Occipital lobe (tissue), 2 donors: ENCODE data around the gene NRBP1. TPM values are rescaled to one million over a fixed set of nuclear protein-coding genes. Genes with fewer than 3 reads are reported as not detected.
A peak's percentile ranks its signal among the peaks of the same experiment; 100 is the strongest.
"Not testable (repeated sequence)": the region's sequence is repeated elsewhere in the genome, so short reads cannot be mapped to it uniquely, and the experiment has no call there.

Source experiments
- DNase-seq: peaks from one replicate; lab custom pipeline; 2025; lab: John Stamatoyannopoulos, UW
- total RNA-seq: library from RNA; depleted of rRNA; stranded (reverse); fragments of >200 nt; gene quantifications from one replicate; pipeline ENCODE4 v1.2.3, GENCODE V29; 2014

Gene NRBP1
- total RNA-seq, 1 donor from 2014 or later = 58.8 TPM

DNA sequence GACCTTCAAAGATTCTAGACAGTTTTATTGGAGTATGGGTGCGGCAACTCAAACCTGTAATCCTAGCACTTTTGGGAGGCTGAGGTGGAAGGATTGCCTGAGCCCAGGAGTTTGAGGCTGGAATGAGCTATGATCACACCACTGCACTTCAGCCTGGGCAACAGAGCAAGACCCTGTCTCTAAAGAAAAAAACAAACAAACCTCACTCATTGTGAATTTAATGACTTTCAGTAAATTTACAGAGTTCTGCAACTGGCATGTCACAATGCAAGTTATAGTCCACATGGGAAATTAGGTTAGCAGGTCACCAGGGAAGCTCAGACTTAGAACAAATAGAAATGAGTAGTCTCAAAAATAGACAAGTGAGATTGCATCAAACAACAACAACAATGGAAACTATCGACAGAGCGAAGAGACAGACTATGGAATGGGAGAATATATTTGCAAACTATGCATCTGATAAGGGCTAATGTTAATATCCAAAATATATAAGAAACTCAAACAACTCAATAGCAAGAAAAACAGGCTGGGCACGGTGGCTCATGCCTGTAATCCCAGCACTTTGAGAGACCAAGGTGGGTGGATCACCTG lies 6.7 kb upstream of the NRBP1 start:
- no peak for DNase-seq

DNA sequence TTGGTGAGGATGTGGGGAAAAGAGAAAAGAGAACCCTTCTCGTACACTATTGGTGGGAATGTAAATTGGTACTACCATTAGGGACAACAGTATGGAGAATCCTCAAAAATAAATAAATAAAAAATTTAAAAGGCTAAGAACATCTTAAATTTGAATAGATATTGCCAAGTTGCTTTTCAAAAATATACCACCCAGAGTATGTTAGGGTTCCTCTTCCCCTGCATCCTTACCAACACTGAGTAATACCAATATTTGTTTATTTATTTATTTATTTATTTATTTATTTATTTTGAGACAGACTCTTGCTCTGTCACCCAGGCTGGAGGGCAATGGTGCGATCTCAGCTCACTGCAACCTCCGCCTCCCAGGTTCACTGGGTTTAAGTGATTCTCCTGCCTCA lies 5.5 kb upstream of the NRBP1 start:
- DNase-seq = no peak

DNA sequence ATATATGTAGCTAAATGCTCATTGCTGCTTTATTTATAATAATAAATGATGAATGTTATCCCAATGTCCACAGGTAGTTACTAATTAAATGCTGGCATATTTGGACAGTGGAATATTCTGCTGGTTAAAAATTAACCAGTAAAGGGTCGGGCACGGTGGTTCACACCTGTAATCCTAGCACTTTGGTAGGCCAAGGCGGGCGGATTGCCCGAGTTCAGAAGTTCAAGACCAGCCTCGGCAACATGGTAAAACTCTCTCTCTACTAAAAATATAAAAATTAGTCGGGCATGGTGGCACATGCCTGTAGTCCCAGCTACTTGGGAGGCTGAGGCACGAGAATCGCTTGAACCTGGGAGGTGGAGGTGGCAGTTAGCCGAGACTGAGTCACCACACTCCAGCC lies 3.4 kb upstream of the NRBP1 start:
- not testable (repeated sequence) for DNase-seq

DNA sequence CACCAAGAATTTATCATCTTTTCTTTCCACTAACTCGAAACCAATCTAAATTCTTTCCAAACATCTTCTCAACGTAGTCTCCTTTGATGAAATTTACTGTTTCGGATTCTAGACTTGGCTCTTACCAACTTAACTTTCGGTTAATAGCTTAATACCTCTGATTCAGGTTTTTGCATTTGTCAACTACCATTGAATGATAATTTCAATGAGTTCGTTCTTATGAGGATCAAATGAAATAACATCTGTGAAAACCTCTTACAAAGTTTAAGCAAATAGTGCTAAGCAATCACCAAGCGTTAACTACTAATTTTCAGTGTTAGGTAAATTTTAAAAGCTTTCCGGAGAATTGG lies 593 bp upstream of the NRBP1 start:
- no peak for DNase-seq

DNA sequence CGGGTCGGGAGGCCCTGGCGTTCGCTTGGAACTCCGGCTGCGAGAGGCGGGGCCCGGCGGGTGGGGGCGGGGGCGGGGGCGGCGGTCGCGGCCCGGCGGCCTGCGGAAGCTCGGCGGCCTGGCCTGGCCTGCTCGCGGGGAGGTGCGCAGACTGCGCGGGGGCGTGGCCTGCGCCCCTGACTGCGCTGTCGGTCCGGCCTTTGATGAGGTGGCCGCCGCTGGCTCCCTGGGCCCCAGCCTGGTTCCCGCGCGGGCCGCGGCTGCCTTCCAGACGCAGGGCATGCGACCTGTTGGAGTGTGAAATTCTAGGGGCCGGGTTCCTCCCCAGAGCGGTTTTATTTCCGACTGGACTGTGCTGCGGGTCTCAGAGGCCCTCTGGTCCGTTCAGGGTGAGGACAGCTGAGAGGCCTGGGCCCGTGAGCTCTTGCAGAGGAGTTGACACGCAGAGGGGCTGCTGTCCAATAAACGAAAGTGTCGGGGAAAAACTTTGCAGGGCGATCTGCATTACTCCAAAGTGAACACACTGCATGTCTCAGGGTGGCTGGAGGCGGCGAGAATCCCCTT lies 629 bp downstream of the NRBP1 start:
- DNase-seq = peak; percentile 65

DNA sequence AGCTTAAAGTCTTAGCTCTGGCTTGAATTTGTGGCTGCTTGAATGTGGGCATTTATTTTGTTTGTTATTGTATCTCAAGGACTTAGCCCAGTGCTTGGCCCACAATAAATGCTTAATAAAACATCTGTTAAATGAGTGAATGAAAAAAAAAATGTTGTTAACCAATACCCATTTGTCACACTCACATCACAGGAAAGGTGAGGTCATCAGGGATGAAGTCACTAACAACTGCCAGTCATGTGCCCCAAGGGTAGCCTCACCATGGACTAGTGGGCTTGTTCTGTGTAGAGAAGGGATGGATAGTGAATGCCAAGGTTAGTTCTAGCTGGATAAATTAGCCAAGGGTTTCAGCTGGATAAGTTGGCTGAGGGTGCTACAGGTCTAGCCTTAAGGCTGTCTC lies 3.0 kb downstream of the NRBP1 start:
- DNase-seq = no peak

DNA sequence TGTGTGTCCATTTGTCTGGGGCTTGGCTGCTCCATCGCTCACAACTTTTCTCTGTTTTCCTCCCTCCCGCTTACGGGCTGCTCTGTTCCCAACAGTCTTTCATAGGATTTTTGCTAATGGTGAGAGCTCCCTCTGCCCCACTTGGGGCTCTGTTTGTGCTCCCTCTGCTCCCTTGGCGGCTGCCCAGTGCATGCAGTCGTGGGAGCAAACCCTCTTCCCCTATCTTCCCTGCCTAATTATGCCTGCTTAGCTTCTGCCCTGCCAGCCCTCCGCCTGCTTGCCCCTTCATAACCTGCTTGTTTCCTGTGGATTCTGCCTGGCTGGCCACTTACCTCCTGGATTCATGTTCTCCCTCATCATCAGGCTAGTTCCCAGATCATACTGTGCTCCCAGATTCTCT lies 7.2 kb downstream of the NRBP1 start:
- no peak for DNase-seq

DNA sequence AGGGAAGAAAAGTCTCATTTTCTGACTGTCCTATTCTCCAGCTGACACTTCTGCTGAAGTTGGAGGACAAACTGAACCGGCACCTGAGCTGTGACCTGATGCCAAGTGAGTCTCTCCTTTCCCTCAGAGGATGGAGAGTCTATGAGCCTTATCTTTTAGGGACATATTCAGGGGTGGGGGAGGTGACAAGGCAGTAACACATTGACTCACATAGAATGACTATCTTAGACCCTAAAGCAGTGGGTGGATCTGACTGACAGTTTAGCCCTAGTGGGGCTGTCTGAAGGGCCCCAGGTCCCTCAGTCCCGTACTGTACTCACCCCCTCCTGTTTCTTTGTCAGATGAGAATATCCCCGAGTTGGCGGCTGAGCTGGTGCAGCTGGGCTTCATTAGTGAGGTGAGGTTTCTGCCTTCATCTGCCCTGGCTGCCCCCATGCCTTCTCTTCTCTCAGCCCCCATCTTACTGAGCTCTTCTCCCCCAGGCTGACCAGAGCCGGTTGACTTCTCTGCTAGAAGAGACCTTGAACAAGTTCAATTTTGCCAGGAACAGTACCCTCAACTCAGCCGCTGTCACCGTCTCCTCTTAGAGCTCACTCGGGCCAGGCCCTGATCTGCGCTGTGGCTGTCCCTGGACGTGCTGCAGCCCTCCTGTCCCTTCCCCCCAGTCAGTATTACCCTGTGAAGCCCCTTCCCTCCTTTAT lies 12.9 kb downstream of the NRBP1 start:
- DNase-seq = no peak

DNA sequence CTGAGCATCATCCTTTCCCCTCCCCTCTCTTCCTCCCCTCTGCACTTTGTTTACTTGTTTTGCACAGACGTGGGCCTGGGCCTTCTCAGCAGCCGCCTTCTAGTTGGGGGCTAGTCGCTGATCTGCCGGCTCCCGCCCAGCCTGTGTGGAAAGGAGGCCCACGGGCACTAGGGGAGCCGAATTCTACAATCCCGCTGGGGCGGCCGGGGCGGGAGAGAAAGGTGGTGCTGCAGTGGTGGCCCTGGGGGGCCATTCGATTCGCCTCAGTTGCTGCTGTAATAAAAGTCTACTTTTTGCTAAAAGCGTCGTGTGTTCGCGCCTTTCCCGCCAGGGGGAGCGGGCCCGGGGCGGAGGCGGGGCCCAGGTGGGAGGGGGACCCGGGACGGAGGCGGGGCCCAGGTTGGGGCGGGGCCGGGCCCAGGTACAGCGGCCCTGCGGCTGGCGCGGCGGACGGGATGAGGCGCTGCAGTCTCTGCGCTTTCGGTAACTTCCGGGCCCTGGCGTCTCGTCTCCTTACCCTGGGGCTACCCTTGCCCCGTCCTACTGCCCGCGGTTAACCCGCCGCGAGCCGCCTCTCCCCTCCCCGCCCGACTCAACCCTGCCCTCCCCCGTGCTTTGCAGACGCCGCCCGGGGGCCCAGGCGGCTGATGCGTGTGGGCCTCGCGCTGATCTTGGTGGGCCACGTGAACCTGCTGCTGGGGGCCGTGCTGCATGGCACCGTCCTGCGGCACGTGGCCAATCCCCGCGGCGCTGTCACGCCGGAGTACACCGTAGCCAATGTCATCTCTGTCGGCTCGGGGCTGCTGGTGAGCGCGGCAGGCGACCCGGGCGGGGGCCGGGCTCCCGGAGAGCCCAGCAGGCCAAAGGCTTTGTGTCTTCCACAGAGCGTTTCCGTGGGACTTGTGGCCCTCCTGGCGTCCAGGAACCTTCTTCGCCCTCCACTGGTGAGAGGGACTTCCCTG lies 13.8 kb downstream of the NRBP1 start, which contains the start of gene KRTCAP3:
KRTCAP3 (plus strand) TSS at position 424 of the 962 bp plus-strand sequence; CDS start at position 456, 32 bp downstream.
- no peak for DNase-seq

DNA sequence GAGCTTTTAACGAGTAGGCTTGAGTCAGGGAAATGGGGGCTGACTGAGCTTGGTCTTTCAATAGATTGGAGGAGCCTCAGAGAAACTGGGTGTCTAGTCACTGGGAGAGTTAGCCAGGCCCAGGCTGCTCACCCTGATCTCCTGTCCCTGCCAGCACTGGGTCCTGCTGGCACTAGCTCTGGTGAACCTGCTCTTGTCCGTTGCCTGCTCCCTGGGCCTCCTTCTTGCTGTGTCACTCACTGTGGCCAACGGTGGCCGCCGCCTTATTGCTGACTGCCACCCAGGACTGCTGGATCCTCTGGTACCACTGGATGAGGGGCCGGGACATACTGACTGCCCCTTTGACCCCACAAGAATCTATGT lies 14.5 kb downstream of the NRBP1 start:
- DNase-seq = no peak

DNA sequence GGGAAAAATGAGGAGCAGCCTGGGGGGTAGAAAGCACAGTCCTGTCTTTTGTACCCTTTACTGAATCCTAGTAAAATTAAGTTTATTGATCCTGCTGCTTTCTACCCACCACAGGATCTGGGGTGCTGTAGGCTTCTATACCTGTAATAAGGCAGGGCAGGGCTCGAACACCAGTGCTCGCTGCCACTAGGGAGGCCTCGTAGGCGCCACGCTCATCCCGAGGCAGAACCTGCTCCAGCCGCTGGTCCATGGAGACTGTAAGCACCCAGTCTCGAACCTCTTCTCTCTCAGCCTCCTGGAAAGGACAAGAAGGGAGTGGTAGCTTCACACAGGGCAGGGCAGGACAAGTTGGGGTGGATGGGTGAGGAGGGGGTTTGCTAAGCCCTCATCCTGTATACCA lies 16.7 kb downstream of the NRBP1 start:
- no peak for DNase-seq

DNA sequence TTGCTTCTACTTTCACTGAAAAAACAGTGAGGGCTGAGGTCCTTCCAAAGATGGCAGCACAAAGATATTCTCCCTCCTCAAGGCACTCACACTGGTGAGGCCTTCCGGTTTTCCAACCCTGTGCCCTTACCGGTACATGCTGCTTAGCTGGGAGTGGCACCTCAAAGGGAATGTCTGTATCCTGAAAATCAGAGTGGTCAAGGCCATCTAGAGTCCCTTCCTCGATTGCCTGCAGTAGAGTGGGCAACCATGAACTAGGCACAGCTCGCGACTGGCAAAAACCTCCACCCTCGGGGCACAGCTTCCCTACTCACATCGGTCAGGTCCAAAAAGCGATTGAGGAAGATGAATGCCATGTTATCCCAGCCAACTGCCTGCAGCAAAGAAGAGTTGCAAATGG lies 17.2 kb downstream of the NRBP1 start:
- DNase-seq = no peak

DNA sequence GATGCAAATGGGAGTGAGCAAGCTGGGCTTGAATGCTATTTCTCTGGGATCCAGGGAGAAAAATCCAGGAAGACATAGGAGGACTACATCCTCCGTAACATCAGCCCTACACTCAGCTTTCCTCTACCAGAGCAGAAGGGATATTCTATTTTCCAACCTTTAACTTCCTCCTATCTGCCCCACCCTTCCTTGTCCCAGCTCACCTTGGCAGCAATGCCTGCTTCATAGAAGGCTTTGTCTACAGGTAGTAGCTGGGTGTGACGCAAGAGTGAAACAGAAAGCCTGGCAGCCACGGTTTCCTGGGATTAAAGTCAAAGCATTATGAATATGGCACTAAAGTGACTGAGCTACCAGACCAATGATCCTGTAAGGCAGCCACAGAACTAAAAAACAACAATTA lies 17.6 kb downstream of the NRBP1 start:
- no peak for DNase-seq

DNA sequence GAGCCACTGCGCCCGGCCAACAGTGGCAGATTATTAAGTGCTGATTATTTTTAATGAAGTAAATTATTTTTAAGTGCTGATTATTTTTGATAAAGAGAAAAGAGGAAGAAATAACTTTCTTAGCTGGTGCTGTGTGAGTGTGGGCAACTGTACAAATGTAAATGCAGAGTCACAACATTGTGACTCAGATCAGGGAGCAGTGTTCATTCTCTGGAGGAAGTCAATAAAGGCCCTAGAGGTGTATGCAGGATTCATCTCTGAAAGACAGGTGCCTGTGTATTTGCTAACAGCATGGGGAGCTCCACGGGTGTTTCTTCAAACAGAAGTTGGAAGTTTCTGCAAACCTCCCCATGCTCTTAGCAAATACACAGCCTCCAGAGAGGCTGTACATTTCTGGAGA lies 19.9 kb downstream of the NRBP1 start:
- no peak for DNase-seq

DNA sequence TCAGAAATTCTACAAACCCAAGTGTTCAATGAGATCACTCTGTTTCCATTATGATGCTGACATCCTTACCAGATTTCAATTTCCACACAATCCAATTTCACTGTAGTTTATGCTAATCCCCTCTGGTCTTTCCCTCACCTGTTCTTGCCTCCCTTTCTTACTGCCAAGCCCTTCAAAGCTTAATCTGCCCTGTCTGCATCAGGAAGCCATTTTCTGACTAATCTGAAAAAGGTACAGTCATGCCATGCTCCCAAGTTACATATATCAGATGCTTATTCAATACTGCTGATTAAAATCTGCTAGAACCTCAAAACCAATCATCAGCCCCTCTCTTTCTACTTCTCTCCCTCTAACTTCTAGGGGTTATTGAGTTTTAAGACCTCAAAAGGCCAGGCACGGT lies 22.7 kb downstream of the NRBP1 start:
- DNase-seq = no peak

DNA sequence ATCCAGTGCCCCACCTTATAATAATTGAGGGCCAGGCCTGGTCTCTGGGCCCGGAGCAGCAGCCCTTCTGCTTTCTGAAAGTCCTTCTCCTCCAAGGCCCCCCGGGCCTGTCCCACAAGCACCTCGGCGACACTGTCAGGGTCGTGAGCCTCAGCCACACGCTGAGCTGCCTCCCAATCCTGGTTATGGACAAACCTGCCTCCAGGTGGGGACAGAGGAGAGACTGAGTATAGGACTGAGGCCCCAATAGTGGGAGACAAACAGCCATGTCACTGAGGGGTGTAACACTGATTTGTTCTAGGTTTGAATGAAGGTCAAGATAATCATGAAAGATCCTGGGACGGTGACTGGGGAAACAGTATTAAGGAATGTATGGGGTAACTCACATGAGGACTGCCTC lies 25.5 kb downstream of the NRBP1 start:
- no peak for DNase-seq

DNA sequence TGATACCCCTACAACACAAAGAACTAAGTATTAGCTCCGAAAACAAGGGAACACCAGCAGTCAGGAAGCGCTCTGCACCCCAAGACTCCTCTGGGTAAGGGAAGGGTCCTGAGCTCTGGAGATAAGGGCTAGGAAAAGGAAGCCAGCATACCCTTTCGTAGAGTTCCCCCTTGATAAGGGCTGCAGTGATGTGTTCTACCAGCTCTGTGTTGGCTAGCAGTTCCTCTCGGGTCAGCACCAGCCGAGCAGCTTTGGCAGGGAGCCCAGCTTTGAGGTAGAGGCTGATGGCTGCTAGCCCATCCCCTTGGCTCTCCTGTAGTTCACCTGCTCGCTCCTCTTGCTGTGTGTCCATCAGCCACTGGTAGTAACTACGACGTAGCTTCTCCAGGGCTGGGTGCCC lies 32.7 kb downstream of the NRBP1 start:
- no peak for DNase-seq

DNA sequence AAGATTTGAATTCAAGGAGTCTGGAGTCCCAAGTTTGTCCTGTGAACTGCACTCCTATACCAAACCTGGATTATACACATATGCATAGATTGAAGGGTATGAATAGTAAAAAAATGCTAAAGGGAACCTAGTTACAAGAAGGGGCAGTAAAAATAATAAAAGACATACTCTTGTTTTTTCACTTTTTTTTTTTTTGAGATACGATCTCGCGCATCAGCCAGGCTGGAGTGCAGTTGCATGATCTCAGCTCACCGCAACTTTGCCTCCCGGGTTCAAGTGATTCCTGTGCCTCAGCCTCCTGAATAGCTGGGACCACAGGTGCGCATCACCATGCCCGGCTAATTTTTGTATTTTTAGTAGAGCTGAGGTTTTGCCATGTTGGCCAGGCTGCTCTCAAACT lies 36.0 kb downstream of the NRBP1 start:
- no peak for DNase-seq

DNA sequence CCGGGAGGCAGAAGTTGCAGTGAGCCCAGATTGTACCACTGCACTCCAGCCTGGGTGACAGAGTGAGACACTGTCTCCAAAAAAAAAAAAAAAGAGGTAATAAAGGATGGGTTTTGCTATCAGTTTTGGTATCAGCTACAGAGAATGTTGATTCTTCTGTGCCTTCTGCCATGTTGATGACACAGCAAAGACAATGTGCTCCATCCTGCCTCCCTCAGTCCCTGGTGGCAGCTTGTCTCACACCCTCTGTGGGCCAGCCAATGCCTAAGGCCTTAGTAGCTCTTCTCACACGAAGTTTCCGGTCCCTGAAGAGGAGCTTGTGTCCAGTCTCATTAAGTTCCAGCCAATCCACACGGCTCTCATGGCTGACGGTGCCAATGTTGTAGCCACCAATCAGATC lies 43.5 kb downstream of the NRBP1 start:
- no peak for DNase-seq

DNA sequence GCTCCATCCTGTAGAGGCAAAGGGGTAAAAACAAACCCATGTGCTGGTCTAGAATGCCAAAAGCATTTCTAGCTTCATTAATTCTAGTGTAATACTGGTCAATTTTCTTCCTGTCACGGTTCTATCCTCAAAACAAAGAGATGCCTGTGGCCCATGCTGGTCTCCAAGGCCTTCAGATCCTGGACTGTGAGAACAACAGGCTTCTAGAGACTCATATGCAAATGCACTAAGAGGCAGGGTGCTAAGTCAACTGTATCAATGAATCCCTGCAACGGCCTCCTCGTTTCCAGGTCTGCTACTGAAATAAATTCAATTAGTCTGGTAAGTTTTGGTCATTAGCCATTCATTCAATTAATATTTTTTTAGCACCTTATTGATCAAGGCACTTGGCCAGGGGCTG lies 57.1 kb downstream of the NRBP1 start:
- DNase-seq = no peak

DNA sequence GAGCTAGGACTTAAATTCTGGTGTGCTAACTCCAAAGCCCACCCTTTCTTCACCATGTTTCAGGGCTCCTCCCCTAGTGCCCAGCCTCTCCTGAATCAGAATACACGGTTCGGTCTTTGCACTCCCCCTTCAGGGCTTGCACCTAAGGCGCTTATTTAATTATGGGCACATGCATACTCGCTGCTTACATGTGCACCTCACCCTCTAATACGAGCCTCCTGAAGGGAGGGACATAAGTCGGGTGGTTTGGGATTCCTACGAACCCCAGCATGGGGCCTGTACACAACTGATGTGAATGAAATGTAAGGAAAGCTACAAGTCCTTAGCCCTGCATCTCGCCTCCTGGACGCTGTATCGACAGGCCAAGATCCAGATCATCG lies 60.7 kb downstream of the NRBP1 start:
- no peak for DNase-seq
